Activated CD4-positive, alpha-beta T cell treated with anti-CD3 and anti-CD28 coated beads, Interleukin-2, Interleukin-6, amounts not matched to agents 100 ng/mL and 50 ng/mL, durations not matched to agents 16 hours and 8 hours (primary cell): ENCODE data around the gene FIGNL1.

ENCODE experiments used
- DNase-seq: peaks from one replicate; pipeline ENCODE4 v3.0.0-alpha.2; 2020

FIGNL1 gene

GRCh38 chr7:50426280-50427045 lies 23.7 kb downstream of the FIGNL1 start:
- no peak for DNase-seq

- no peak for DNase-seq
Measured at GRCh38 chr7:50425318-50425717, 24.8 kb downstream of the FIGNL1 start.

GRCh38 chr7:50423860-50424259 lies 26.3 kb downstream of the FIGNL1 start:
- no peak for DNase-seq

DNA sequence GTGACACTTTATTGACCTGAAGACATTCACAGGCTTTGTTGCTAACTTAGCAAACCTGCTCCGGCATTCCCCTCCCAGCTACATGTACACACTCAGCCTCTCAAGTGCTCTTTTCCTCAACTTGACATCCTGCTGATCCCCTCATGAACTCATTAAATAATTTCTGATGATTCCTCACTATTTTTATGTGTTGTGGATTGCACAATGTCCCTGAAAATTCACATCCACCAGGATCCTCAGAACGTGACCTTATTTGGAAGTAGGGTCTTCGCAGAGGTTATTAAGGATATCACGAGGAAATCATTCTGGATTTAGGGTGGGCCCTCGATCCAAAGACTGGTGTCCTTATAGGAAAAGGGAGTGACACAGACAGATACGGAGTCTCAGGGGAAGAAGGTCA lies 27.3 kb downstream of the FIGNL1 start:
- DNase-seq = no peak

- no peak for DNase-seq
Measured at GRCh38 chr7:50421043-50421442, 29.1 kb downstream of the FIGNL1 start.

DNA sequence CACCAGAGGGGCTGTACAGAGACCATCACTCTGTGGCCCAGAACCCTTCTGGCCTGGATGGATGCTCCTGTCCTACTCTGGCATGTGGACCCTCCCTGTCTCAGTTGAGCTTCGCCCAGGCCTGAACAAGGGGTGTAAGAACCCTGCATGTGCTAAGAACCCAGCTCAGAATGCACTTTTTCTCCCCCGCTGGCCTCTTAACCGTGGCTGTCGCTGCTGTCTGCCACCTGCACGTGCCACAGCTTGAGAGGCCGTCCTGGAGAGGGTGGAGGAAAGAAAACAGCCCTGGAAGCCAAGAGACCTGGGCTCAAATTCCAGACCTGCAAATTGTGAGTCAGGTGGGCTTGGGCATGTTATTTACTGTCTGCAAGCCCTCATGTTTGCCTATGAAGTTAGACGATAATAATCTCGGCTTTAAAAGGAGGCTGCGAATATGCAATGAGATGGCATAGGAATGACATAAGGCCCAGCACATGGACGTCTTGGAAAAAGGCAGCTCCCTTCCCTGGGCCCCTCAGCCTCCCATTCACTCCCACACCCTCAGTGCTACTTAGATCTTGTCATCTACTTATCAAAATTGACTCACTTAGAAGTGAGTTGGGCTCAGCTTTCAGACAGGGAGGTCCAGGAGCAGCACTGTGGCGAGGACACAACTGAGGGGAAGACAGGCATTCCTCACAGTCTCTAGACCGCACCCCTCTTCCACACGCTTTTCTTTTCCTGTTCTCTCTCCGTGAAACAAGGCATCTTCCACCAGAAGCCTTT lies 31.4 kb downstream of the FIGNL1 start:
- no peak for DNase-seq

DNA sequence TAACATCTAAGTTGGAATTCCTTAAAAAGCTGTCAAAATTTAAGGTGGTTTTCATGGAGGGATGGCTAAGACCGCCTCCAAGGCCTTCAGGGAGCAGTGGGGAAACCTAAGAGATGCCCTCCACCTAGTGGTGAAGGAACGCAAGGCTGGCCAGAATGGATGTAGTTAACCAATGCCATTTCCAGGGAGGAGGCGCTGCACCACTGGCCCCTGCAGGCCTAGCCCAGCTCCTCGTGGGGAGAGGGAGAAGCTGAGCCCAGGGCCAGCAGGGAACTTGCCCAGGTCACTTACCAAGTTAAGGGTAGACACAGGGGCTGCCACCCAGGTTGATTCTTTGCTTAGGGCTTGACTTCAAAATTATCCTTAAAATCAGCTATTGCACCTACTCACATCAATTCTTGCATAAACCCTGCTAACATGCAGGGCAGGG lies 32.0 kb downstream of the FIGNL1 start:
- DNase-seq = peak; percentile 88

GRCh38 chr7:50416527-50417182 lies 33.5 kb downstream of the FIGNL1 start:
- DNase-seq = no peak

- no peak for DNase-seq
Measured at GRCh38 chr7:50415844-50416364, 34.2 kb downstream of the FIGNL1 start.

DNA sequence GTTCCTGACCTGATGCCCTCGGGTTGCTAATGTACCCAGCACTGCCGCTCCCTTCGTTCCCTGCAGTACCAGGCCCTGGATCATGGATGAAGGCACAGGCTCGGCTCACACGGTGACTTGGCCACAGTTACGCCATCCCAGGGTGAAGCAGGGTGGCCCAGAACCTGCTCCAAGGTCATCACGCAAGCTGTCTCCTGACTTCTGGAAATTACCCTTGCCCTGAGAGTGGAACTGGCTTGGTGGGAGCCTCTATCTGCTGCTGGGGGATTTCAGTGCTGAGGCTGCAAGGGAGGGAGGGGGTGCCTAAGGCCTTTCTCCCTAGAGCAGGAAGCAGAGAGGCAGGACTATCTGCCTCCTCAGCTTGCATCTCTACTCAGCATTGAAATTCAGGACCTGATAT lies 36.6 kb downstream of the FIGNL1 start:
- DNase-seq = no peak

DNA sequence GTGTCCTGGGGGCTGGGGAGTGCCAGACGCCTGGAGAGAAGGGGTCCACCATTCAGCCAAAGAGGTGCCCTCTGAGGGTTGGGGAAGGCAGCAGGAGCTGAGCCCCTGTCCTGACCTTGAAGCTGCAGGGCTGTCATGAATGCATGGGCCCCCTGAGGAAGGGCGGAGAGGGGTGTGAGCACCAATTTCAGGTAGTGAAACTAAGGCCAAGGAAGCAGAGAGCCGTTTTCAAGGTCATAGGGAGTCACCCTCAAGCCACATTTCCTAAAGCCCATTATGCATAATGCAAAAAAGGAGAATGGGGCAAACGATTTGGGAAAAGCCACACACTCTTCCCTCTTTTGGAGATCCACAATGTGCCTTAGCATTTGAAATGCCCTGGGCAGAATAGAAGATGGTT lies 37.2 kb downstream of the FIGNL1 start:
- no peak for DNase-seq

GRCh38 chr7:50411332-50411731 lies 38.8 kb downstream of the FIGNL1 start:
- DNase-seq = no peak

GRCh38 chr7:50409856-50410745 lies 40.0 kb downstream of the FIGNL1 start:
- no peak for DNase-seq

- DNase-seq = no peak
Measured at GRCh38 chr7:50406935-50407334, 43.2 kb downstream of the FIGNL1 start.

- DNase-seq = no peak
Measured at GRCh38 chr7:50405221-50405620, 44.9 kb downstream of the FIGNL1 start.

DNA sequence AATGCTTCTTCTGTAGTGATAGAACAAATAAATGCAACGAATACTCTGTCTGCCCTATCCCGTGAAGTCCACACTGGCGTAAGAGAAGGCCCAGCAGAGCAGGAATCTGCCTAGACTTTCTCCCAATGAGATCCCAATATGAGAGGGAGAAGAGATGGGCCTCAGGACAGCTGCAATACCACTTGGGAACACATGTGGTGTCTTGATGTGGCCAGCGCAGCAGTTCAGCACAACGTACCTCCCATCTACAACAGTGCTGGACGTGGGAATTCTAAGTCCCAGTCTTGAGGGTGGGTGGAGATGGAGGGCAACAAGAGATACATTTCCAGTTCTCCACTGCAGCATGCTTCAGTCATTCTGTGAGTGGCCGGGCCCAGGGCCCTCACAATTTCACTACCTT lies 45.8 kb downstream of the FIGNL1 start:
- DNase-seq = no peak

- no peak for DNase-seq
Measured at GRCh38 chr7:50400114-50400513, 50.0 kb downstream of the FIGNL1 start.

GRCh38 chr7:50399635-50400034 lies 50.5 kb downstream of the FIGNL1 start:
- no peak for DNase-seq

DNA sequence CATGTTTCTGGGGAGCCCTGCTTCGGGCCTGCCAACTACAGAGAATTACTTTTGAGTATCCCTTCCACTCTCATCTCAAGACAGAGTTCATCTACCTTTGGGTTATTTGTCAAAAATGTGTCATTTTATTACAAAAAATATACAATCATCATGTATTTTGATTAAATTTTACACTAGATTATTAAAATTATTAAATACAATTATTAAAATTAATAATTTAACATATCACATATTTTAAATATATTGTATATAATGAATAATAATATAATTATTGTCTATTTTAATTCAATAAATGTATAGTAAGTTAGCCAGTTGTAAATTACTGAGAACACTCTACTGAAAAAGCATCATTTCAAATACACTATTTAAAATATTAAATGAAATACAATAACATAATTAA lies 50.9 kb downstream of the FIGNL1 start:
- no peak for DNase-seq

- DNase-seq = no peak
Measured at GRCh38 chr7:50397971-50398324, 52.2 kb downstream of the FIGNL1 start.

GRCh38 chr7:50397320-50397970 lies 52.7 kb downstream of the FIGNL1 start:
- peak; percentile 75 for DNase-seq

DNA sequence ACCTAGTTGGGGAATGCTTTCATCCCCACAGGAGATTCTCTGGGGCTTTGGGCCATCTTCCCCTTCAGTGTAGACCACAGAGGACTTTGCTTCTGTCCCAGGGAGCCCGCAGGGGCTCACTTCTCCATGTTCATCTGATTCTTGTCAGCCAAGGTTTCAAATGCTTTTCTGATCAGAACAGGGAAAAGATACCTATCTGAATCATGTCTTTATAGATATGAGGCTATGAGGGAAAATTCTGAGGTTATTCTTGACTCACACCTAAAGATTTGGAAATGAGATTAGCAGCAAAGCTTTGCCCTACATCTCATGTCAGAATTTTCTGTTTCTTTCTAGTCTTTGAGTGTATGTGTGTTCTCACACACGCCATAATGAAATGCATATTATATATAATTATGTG lies 53.3 kb downstream of the FIGNL1 start:
- peak; percentile 70 for DNase-seq
